Stimulated activated CD4-positive, alpha-beta T cell treated with anti-CD3 and anti-CD28 coated beads, TNF-alpha, amount 100 ng/mL, for 4 hours (primary cell): ENCODE measurements around the gene NID2.

Experiments
- DNase-seq, 3 experiments: peaks; one replicate each; pipeline ENCODE4 v3.0.0-alpha.2; 2020; ENCODE audit warnings: low read depth in 3 of 3

Gene NID2, protein sequence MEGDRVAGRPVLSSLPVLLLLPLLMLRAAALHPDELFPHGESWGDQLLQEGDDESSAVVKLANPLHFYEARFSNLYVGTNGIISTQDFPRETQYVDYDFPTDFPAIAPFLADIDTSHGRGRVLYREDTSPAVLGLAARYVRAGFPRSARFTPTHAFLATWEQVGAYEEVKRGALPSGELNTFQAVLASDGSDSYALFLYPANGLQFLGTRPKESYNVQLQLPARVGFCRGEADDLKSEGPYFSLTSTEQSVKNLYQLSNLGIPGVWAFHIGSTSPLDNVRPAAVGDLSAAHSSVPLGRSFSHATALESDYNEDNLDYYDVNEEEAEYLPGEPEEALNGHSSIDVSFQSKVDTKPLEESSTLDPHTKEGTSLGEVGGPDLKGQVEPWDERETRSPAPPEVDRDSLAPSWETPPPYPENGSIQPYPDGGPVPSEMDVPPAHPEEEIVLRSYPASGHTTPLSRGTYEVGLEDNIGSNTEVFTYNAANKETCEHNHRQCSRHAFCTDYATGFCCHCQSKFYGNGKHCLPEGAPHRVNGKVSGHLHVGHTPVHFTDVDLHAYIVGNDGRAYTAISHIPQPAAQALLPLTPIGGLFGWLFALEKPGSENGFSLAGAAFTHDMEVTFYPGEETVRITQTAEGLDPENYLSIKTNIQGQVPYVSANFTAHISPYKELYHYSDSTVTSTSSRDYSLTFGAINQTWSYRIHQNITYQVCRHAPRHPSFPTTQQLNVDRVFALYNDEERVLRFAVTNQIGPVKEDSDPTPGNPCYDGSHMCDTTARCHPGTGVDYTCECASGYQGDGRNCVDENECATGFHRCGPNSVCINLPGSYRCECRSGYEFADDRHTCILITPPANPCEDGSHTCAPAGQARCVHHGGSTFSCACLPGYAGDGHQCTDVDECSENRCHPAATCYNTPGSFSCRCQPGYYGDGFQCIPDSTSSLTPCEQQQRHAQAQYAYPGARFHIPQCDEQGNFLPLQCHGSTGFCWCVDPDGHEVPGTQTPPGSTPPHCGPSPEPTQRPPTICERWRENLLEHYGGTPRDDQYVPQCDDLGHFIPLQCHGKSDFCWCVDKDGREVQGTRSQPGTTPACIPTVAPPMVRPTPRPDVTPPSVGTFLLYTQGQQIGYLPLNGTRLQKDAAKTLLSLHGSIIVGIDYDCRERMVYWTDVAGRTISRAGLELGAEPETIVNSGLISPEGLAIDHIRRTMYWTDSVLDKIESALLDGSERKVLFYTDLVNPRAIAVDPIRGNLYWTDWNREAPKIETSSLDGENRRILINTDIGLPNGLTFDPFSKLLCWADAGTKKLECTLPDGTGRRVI (N-terminal part only)

DNA sequence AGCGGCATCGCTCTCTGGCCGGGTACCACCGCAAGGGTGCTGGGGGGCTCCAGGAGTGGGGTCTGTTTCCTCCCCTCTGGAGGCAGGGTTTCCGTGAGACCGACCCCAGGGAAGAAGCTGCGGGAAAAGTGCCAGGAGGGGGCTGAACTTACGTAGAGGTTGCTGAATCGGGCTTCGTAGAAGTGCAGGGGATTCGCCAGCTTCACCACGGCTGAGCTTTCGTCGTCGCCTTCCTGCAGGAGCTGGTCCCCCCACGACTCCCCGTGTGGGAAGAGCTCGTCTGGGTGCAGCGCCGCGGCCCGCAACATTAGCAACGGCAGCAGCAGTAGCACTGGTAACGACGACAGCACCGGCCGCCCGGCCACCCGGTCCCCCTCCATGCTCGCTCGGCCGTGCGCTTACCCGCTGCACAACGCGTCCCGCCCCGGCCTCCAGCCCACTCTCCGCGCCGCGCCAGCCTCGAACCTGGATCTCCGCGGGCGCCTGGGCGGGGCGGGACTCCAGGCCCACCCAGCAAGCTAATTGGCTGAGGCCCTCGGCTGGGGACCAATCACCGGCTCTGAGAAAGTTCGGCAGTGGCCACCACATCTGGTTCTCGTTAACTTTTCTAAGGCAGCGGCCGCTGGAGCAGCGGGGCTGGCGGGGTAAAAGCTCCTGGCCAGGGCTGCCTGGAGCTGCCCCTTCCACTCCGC is at the start of gene NID2:
Gene NID2 (minus strand): TSS at position 445 of the 692 bp plus-strand sequence. CDS start 65 bp downstream, at position 380.
- DNase-seq, result no peak

DNA sequence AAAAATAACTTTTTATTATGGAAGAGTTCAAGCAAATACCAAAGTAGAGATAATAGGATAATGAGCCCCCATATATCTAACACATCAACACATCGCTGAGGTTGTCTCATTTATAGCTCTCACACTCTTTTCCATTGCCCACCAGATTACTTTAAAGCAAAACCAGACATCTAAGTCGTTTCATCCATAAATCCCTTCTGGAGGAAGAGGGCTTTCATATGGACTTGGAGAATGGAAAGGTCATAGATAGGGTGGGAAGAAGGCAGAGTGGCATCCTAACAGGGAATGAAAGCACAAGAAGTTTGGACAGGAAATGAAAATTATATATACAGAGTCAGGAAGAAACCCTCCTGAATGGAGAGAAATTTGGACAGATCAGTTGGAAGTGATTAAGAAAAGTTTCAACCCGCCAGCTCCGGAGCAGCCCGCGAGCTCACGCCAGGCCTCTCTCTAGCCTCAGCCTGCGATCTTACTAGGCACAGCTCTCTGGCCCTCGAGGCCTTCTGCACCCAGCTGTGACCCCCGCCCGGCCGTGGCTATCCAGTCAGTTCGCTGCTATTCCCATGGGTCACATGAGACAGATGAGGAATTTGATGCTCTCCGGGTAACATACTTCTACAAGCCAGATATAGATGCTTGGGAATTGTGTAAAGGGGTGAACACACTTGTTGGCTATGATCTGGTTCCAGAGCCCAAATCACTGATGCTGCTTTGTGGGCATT is 48.4 kb upstream of the NID2 start:
- no peak for DNase-seq

DNA sequence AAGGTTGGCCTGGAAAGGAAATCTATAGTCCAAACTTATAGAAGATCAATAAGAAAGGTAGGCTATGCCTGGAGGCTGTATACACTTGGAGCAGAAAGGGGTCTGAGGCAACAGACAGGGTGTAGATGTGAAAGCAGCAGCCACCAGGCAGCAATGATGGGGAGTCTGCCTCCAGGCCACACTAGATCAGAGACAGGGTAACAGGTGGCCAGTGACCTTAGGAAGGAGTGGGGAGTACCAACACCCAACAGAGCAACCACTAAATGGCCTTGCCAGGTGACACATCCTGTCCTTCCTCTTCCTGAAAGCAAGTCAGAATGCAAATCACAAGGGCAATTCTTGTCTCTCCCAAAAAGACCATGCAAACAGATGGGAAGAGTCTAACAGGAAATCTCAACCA is 46.4 kb upstream of the NID2 start:
- no peak for DNase-seq

DNA sequence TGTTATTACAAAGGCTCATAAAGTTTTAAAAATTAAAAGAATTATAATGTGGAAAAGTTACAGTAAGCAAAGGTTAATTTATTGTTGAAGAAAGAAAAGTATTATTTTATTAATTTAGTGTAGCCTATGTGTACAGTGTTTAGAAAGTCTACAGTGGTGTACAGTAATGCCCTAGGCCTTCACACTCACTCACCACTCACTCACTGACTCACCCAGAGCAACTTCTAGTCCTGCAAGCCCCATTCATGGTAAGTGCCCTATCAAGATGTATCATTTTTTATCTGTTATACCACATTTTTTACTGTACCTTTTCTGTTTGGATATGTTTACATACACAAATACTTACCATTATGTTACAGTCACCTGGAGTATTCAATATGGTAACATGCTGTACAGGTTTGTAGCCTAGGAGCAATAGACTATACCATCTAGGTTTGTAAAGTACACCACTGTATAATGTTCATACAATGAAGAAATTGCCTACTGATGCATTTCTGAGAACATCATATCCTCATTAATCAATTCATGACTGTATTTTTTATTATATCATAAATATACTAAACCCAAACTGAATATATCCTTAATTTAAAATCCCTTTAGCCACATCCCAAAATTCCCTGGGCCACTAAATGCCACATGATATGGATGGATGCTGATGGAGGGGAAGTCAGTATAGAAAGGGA is 43.6 kb upstream of the NID2 start:
- no peak for DNase-seq

DNA sequence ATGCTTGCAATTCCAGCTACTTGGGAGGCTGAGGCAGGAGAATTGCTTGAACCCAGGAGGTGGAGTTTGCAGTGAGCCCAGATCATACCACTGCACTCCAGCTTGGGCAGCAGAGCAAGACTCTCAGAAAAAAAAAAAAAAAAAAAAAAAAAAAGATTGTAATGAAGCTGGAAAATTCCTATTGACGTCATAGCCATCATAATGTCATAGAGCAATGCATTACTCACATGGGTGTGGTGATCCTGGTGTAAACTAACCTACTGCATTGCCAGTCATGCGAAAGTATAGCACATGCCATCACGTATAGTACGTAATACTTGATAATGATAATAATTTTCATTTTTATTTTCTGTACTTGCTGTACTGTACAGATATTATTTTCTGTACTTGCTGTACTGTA is 42.7 kb upstream of the NID2 start:
- no peak for DNase-seq

DNA sequence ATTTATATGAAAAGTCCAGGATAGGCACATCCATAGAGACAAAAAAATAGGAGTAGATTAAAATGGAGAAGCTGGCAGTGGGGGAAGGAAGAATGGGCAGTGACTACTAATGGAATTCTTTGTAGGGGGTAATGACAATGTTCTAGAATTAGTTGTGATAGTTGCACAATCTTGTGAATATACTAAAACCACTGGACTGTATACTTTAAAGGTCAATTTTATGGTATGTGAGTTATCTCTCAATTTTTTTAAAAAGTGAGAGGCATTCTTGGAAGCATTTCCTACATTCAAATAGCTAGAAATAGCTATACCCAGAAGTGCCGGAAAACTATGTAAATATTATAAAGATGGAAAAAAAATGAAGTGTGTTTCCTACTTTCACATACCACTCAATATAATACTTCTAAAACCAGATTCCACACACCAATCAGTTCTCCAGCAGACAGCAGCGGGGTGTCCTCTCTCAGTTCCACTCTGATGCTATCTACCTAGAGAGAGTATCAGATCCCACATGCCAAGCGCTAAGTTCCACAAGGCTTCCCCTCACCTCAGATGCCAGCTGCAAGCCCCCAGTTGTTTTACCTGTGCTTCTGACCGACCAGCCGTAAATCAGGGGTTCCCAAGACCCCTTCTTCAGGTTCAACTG is 41.7 kb upstream of the NID2 start:
- no peak for DNase-seq

DNA sequence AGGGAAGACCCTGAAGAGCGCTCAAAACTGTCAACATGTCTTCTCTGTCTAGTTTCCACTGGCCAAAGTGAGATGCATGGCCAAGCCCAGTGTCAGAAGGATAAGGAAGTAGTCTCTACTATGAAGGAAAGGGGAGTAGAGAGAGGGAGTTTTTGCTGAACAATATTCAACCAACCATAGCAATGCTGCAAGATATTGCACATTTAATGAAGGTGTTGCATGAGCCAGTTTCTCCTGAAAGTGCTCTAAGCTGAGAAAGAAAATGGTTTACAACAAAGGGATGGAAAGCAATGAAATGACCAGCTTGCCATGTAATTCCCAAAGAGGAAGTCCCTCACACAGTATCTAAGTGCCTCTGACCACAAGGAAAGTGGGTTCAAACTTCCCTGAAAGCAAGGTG is 40.0 kb upstream of the NID2 start:
- no peak for DNase-seq

DNA sequence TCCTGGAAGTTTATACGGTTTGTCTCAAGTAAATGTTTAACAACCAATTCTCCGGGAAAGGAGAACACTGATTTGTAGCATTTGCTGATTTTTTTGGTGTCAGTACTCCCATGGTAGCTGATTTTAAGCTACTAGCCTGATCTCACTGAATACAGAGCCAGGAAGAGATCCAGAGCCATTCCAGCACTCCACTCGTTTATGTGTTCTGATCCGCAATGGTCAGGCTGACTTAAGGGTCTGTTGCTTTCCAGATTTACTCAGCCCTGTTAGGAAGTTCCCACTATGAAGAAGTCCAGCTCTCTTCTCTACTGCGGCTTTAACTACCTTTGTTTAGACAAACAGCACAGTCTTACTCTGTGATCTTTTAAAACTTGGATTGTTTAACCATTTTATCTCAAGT is 38.0 kb upstream of the NID2 start:
- DNase-seq, result no peak

DNA sequence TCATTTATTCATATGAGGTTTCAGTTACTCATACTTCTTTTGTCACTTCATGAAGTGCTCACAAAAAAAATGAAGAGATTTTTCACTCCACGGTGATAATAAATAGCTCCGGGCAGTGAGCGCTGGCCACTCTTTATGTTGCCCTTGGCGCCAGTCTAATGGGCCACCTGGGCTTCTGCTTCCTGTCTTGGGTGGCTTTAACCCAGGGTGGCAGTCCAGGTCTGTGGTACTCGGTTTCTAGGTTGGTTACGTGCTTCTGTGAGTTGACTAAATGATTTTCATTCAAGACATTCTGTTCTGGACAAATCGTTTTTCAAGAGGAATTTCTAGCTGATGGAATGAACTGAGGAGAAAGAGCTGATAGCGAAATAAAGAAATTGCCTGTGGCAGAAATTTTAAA is 34.6 kb upstream of the NID2 start:
- DNase-seq, result no peak

DNA sequence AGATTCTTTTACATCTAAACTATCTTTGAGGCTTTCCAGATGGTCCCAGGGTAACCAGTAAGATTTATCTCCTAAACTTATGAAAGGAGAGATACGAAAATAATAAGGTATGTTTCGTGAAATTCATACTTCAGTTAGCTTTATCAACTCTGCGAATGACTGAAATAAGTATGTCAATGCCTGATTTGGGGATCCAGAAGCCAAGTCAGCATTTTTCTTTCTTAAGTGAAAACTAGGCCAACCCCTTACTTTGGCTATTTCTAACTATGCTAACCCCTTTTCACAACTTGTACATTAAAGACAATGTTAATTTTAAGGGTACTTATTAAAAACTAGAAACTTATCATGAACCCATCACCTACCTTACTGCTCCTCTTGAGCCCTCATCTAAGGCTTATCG is 26.9 kb upstream of the NID2 start:
- no peak for DNase-seq

DNA sequence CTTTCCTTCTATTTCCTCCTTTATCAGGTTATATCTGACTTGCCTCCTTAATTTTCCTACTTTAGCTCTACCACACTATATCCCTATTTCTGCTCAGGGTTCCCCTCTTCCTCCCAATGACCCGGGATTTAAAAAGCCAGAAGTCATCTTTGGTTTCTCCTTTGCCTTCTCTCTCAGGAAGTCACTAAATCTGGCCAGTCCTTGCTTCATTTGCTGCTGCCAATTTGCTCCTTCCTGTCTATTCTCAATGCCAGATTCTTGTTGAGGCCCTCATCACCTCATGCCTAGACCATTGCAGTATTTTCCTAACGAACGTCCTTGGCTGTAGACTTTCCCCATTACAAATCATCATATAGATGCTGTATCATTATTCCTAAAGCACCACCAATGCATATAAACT is 26.5 kb upstream of the NID2 start:
- DNase-seq, result no peak

DNA sequence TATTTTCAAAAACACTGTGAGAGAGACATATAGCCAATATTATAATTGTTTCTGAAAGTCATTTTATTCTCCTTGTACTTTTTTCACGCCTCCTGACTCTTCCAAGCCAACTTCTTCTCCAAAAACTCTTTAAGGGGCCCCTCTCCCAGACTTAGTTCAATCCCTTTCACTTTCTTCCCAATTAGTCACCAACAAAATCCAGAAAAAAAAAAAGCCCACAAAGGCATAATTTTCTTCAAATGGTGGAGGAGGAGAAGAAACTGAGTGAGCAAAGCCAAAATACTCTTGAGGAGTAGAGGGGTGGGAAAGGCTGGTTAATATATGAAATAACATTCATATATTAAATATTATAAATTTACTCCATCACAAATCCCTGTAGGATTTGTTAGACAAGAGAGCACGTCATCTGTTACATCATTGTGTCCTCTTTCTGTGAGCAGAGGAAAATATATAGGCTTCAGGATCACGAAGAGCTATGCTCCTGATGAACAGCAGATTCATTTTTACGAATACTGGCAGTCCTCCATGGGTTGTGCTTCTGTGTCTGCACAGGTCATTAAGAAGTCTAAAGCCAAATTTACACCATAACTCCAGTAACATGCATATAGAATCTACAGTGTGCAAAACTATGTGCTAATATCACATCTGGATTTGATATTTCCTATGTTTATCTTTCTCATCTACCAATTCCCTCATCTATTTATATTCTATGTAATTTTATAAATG is 25.9 kb upstream of the NID2 start:
- DNase-seq, result no peak

DNA sequence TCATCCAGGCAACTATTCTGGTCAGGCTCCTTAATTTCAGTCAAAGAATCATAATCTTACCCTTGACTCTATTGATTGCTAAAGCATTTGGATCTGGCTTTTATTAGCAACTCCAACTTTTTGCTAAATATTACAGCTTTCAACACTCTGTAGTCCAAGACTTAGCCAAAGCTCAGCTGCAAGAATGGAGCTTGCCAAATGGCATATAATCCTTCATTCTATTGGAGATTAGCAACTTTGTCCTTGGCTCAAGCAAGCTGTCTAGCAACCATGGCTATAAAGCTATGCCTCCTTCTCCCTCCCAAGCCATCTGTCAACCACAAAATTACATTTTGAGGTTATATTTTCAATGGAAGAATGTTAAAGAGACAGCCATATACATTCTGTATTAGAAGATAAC is 23.1 kb upstream of the NID2 start:
- DNase-seq, result no peak

DNA sequence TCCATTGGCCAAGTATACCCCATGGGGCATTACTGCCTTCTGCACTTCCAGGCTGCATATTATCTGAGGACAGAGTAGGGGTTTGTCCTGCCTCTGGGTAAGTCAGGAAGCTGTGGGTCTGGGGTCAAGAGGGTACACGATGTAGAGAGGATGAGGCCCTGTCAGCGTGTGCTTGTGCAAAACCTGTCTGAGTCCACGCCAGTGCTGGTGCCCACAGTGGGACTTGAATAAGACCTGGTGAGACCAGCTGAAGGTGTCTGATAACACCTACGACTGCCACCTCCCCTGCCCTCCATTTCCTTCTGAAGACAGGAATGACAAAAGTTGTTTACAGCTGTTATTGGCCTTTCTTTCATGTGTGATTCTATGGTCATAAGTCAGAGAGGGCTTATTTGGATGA is 22.1 kb upstream of the NID2 start:
- no peak for DNase-seq

DNA sequence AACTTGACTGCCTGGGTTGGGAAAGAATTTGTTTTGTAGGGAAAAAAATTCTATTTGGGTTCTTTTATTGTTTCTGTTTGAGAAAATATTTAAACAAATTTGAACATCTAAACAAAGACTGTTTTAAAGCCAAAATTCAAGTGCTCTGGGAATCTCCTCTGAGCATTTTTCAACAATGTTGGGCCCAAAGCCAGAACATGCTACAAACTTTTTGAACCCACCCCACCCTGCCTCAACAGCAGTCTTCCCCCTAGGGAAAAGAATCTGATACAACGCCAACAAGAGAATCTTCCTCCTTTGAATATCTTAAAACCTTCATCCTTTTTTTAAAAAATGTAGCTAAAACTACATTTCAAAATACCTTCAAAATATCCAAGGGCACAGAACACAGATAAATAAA is 20.4 kb upstream of the NID2 start:
- DNase-seq, result no peak

DNA sequence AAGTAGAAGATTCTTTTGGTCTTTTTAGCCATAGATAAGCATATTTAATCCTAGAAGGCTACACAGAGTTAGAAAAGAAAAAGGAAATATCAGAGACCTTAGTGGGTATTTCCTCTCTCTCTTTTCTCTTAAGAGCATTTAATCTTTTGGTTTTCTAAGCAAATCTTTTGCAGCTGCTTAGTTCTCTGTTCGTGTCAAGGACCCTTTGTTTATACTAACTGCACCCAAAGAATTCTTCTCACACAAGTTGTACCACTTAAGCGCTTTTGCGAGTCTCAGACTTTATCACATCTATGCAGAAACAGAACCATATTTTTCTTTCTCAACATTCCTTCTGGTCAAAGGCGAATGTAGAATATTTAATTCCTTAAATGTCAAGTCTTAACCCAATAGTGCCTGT is 17.9 kb upstream of the NID2 start:
- no peak for DNase-seq

DNA sequence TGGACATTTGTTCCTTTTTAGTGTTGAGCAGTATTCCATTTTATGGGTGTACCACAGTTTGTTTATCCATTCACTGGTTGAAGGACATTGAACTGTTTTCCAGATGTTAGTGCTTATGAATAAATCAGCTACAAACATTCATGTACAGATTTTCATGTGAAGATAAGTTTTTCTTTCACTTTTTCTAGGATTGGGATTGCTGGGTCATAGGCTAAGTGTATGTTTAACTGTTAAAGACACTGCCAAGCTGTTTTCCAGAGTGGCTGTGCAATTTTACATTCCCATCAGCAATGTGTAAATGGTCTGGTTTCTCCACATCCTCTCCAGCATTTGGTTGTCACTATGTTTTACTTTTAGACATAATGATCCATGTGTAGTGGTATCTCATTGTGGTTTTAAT is 14.0 kb upstream of the NID2 start:
- DNase-seq, result no peak

DNA sequence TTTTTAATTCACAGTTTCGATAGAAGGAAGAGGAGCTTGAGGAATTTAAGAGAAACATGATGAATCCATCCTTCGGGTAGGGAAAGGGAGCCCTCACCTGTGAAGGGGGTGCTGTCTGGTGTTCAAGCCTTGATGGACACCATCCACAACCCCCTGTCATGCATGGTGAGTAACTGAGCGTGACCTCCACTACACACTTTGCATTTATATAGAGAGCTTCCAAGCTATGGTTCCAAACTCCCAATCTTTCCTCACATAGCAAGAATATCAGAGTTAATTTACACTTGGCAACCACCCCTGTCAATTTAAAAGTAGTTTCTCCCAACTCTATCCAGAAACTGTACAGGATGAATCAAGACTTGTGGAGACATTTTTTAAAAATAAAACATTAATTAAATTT is 13.1 kb upstream of the NID2 start:
- DNase-seq, result no peak
